ENCODE results near the gene CTPS1. TPM values are rescaled to one million over a fixed set of nuclear protein-coding genes. Genes with fewer than 3 reads are reported as not detected.
A peak's percentile ranks its signal among the peaks of the same experiment; 100 is the strongest.

The CTPS1 gene
- polyA plus RNA-seq, 1 donor (not counting 4 experiments of a cell fraction or from before 2014, with no cell fraction given) = 43.3 TPM

DNA sequence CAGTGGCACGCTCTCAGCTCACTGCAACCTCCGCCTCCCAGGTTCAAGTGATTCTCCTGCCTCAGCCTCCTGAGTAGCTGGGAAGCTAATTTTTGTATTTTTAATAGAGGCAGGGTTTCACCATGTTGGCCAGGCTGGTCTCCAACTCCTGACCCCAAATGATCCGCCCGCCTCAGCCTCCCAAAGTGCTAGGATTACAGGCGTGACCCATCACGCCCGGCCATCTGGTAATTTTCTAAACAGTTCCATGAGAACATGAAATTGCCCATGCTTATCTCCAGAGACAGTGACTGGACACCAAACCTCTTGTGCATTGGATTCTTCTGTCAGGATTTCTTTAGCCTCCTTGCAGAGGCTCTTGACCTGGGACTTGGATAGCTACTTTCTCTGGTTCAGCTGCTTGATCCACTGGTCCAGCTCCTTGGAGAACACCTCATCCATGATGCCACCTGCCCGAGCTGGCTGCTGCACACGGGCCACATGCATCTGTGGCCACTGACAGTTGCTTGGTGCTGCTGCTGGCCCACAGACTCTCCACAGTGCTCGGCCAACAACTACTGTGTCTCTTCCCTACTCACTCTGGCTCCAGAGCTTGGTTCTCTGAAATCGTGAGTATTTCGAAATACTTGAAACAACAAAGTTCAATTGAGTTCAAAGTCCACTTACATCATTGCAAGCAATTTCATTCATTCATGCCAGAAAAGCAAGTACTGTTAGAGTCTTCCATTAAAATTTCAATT is 40.0 kb upstream of the CTPS1 start:
- TF ChIP-seq, protein P1, sequence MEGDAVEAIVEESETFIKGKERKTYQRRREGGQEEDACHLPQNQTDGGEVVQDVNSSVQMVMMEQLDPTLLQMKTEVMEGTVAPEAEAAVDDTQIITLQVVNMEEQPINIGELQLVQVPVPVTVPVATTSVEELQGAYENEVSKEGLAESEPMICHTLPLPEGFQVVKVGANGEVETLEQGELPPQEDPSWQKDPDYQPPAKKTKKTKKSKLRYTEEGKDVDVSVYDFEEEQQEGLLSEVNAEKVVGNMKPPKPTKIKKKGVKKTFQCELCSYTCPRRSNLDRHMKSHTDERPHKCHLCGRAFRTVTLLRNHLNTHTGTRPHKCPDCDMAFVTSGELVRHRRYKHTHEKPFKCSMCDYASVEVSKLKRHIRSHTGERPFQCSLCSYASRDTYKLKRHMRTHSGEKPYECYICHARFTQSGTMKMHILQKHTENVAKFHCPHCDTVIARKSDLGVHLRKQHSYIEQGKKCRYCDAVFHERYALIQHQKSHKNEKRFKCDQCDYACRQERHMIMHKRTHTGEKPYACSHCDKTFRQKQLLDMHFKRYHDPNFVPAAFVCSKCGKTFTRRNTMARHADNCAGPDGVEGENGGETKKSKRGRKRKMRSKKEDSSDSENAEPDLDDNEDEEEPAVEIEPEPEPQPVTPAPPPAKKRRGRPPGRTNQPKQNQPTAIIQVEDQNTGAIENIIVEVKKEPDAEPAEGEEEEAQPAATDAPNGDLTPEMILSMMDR (optimal IDR thresholded peaks at IDR 0.05 in 1 of 3, IDR thresholded peaks at IDR 0.05 in 1 of 3, conservative IDR thresholded peaks at IDR 0.05 in 1 of 3; ENCODE audit: extremely low read depth in 1 of 3, insufficient read depth in 2 of 3, low read length in 3 of 3) = no peak
- TF ChIP-seq EZH2 (IDR thresholded peaks at IDR 0.05; ENCODE audit: low read length) = no peak
- no peaks in the 10 kb centered on the region for H3K79me2 ChIP-seq (ENCODE audit: control insufficient read depth, insufficient read depth, low read length)
- dilution Hi-C loops (cut with MboI; ENCODE audit: extremely low pct_ligation_motif_present, low sequenced_read_pairs) = no loop called here
- no peak overlapping the region for H3K4me2 ChIP-seq (ENCODE audit: control insufficient read depth, extremely low read depth, insufficient read depth, low read depth, low read length)
- H3K4me3 ChIP-seq (ENCODE audit: control insufficient read depth in 2 of 3, extremely low read depth in 1 of 3, insufficient read depth in 2 of 3, low read depth in 1 of 3, low read length in 3 of 3) = no peak overlapping the region
- H3K9ac ChIP-seq (ENCODE audit: control insufficient read depth, extremely low read depth, insufficient read depth, low read length) = no peak overlapping the region
- H3K27ac ChIP-seq (ENCODE audit: control insufficient read depth, insufficient read depth, low read length) = no peak overlapping the region
- no peaks in the 10 kb centered on the region for H3K9me3 ChIP-seq (ENCODE audit: control insufficient read depth, low read depth, low read length)
- H4K20me1 ChIP-seq (ENCODE audit: control insufficient read depth, extremely low read depth, insufficient read depth, low read length) = no peaks in the 10 kb centered on the region
- H2AFZ ChIP-seq (ENCODE audit: control insufficient read depth, low read length) = peak overlapping the region; percentile 6
- peaks cover 23% of the 10 kb centered on the region for H3K4me1 ChIP-seq (ENCODE audit: control insufficient read depth, extremely low read depth, insufficient read depth, low read length)
- H3K27me3 ChIP-seq (ENCODE audit: control insufficient read depth, extremely low read depth, insufficient read depth, low read length) = no peaks in the 10 kb centered on the region
- FAIRE-seq = no peak
- H3K9me1 ChIP-seq (ENCODE audit: control insufficient read depth, extremely low read depth, insufficient read depth, low read length) = no peaks in the 10 kb centered on the region
- no peaks in the 10 kb centered on the region for H3K36me3 ChIP-seq (ENCODE audit: control insufficient read depth in 2 of 2, extremely low read depth in 1 of 2, insufficient read depth in 2 of 2, low read length in 2 of 2)
- DNase-seq (ENCODE audit: low read depth, low spot score) = no peak

DNA sequence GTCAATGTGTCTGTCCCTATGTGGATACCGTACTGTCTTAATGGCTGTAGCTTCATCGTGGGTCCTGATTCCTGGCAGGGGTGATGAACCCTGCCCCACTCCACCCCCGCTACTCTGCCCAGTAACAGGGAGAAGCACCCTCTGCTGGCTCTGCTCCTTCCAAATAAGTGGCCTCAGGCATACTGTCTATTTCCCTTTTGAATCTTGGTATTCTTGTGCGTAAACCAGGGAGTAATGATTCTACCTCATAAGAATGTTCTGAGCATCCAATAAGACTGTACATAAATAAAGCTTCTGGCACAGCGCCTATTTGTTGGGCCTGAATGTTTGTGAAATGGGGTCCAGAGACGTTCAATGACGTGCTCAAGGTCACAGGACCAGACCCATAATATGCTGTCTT is 35.2 kb upstream of the CTPS1 start:
- peak overlapping the region in 1 of 3 experiments; percentile 32 for H3K4me3 ChIP-seq (ENCODE audit: control insufficient read depth in 2 of 3, extremely low read depth in 1 of 3, insufficient read depth in 2 of 3, low read depth in 1 of 3, low read length in 3 of 3)
- peak overlapping the region; percentile 76 for H3K4me2 ChIP-seq (ENCODE audit: control insufficient read depth, extremely low read depth, insufficient read depth, low read depth, low read length)
- peak overlapping the region; percentile 66 for H3K27ac ChIP-seq (ENCODE audit: control insufficient read depth, insufficient read depth, low read length)
- H4K20me1 ChIP-seq (ENCODE audit: control insufficient read depth, extremely low read depth, insufficient read depth, low read length) = no peaks in the 10 kb centered on the region
- TF ChIP-seq EZH2 (IDR thresholded peaks at IDR 0.05; ENCODE audit: low read length) = no peak
- TF ChIP-seq, protein P1 (optimal IDR thresholded peaks at IDR 0.05 in 1 of 3, IDR thresholded peaks at IDR 0.05 in 1 of 3, conservative IDR thresholded peaks at IDR 0.05 in 1 of 3; ENCODE audit: extremely low read depth in 1 of 3, insufficient read depth in 2 of 3, low read length in 3 of 3) = peak; percentile 33 to 73 (median 35)
- dilution Hi-C loops (cut with MboI; ENCODE audit: extremely low pct_ligation_motif_present, low sequenced_read_pairs) = no loop called here
- FAIRE-seq (peak; percentile 86), DNase-seq (ENCODE audit: low read depth, low spot score) (peak; percentile 45)
- no peaks in the 10 kb centered on the region for H3K9me3 ChIP-seq (ENCODE audit: control insufficient read depth, low read depth, low read length)
- no peaks in the 10 kb centered on the region for H3K79me2 ChIP-seq (ENCODE audit: control insufficient read depth, insufficient read depth, low read length)
- no peaks in the 10 kb centered on the region for H3K9me1 ChIP-seq (ENCODE audit: control insufficient read depth, extremely low read depth, insufficient read depth, low read length)
- peak overlapping the region; percentile 37 for H3K9ac ChIP-seq (ENCODE audit: control insufficient read depth, extremely low read depth, insufficient read depth, low read length)
- no peaks in the 10 kb centered on the region for H3K27me3 ChIP-seq (ENCODE audit: control insufficient read depth, extremely low read depth, insufficient read depth, low read length)
- H3K4me1 ChIP-seq (ENCODE audit: control insufficient read depth, extremely low read depth, insufficient read depth, low read length) = peaks cover 43% of the 10 kb centered on the region
- H3K36me3 ChIP-seq (ENCODE audit: control insufficient read depth in 2 of 2, extremely low read depth in 1 of 2, insufficient read depth in 2 of 2, low read length in 2 of 2) = no peaks in the 10 kb centered on the region
- peak overlapping the region; percentile 62 for H2AFZ ChIP-seq (ENCODE audit: control insufficient read depth, low read length)

Data from keratinocyte (primary cell).